GM12878 (cell line): ENCODE results near the gene CRIM1. TPM values are rescaled to one million over a fixed set of nuclear protein-coding genes. Genes with fewer than 3 reads are reported as not detected.

Experiments
- ATAC-seq: fragments of 200-7000 bp; cut with Tn5 transposase; 3 replicates; pipeline ENCODE4 v1.9.1; 2020; ENCODE audit warnings: mild to moderate bottlenecking, moderate library complexity
- BruUV-seq: library from RNA; stranded (reverse); fragments of 400-500 nt; replicated peaks from 2 replicates; lab custom pipeline; 2021; lab: Mats Ljungman, UMichigan
- CTCF ChIA-PET: fragments of 300-600 bp; sonication (Branson Sonifier 250); formaldehyde crosslinking; extraction: SDS; loops from one replicate; lab custom pipeline; 2021; ENCODE audit warnings: inconsistent platforms; lab: Yijun Ruan, JAX
- POLR2A ChIA-PET: fragments of 350-600 bp; formaldehyde crosslinking; extraction: SDS; loops from one replicate; lab custom pipeline; 2021; ENCODE audit warnings: inconsistent platforms; lab: Charles Lee
- RAD21 ChIA-PET: fragments of 300-600 bp; sonication (Branson Sonifier 250); formaldehyde crosslinking; loops from one replicate; lab custom pipeline; 2023; ENCODE audit warnings: antibody characterized with exemption; ENCODE audit not compliant: unreplicated experiment; lab: Charles Lee
- SMC1A ChIA-PET: fragments of 300-600 bp; sonication (Branson Sonifier 250); formaldehyde crosslinking; loops from one replicate; lab custom pipeline; 2023; ENCODE audit not compliant: unreplicated experiment, uncharacterized antibody; lab: Charles Lee
- DNase-seq: peaks from one replicate; pipeline ENCODE4 v3.0.0-alpha.2; 2011; ENCODE audit warnings: low read depth, low spot score
- FAIRE-seq: peaks from 3 replicates; lab custom pipeline; 2011; peaks lifted over from hg19 to GRCh38; lab: Jason Lieb, UNC
- H2AFZ ChIP-seq: 2 replicates; pipeline ENCODE4 v1.6.0; 2011; ENCODE audit warnings: low read depth, low read length, control low read depth; ENCODE audit not compliant: control insufficient read depth
- H3K27ac ChIP-seq: 2 replicates; pipeline ENCODE4 v1.5.1; 2011; ENCODE audit warnings: control low read depth; ENCODE audit not compliant: control insufficient read depth, insufficient read depth
- H3K27me3 ChIP-seq, 2 experiments: replicated peaks in 1 of 2; 2 replicates each; pipeline versions ENCODE4 v1.6.0 to v1.6.1; 2011; ENCODE audit warnings: low read length in 1 of 2; ENCODE audit not compliant: control insufficient read depth in 2 of 2, insufficient read depth in 2 of 2
- H3K36me3 ChIP-seq, 2 experiments: 2 replicates each; pipeline ENCODE4 v1.5.1; 2011; ENCODE audit warnings: low read length in 1 of 2; ENCODE audit not compliant: control insufficient read depth in 2 of 2, insufficient read depth in 2 of 2
- H3K4me1 ChIP-seq: 2 replicates; pipeline ENCODE4 v1.6.1; 2011; ENCODE audit warnings: mild to moderate bottlenecking, low read length, moderate library complexity, mixed read lengths; ENCODE audit not compliant: control insufficient read depth, insufficient read depth
- H3K4me2 ChIP-seq: 2 replicates; pipeline ENCODE4 v1.6.0; 2011; ENCODE audit warnings: control low read depth; ENCODE audit not compliant: control insufficient read depth, insufficient read depth
- H3K4me3 ChIP-seq: fragments of 200-600 bp; sonication (generic); 2 replicates; pipeline ENCODE4 v1.5.1; 2016
- H3K79me2 ChIP-seq: 2 replicates; pipeline ENCODE4 v1.6.0; 2011; ENCODE audit warnings: low read length; ENCODE audit not compliant: control insufficient read depth, insufficient read depth
- H3K9ac ChIP-seq: 2 replicates; pipeline ENCODE4 v1.8.0; 2011; ENCODE audit warnings: low read length, control low read depth, mixed read lengths; ENCODE audit not compliant: control insufficient read depth, insufficient read depth
- H3K9me3 ChIP-seq: replicated peaks from 3 replicates; pipeline ENCODE4 v1.5.1; 2011; ENCODE audit warnings: mild to moderate bottlenecking, low read length; ENCODE audit not compliant: control insufficient read depth, insufficient read depth
- H4K20me1 ChIP-seq: 2 replicates; pipeline ENCODE4 v1.6.0; 2011; ENCODE audit not compliant: control insufficient read depth, insufficient read depth
- CBFB ChIP-seq: IDR thresholded peaks from 2 replicates; pipeline ENCODE4 v1.6.1; 2016; ENCODE audit warnings: antibody characterized with exemption, low read depth
- CBX5 ChIP-seq: sonication (generic); IDR thresholded peaks from 2 replicates; pipeline ENCODE4 v1.6.1; 2016; ENCODE audit warnings: low read depth, moderate library complexity, mild to moderate bottlenecking, inconsistent platforms
- CREM ChIP-seq: IDR thresholded peaks from 2 replicates; pipeline ENCODE4 v1.6.1; 2014; ENCODE audit warnings: antibody characterized with exemption, low read depth
- EGR1 ChIP-seq, 2 experiments: IDR thresholded peaks; 1 replicate in 1 of 2; 2 replicates in 1 of 2; pipeline ENCODE4 v1.6.1; 2011 to 2012; ENCODE audit warnings: low read depth in 2 of 2, low read length in 2 of 2, borderline replicate concordance in 1 of 2, mild to moderate bottlenecking in 1 of 2, moderate library complexity in 1 of 2
- IKZF1 ChIP-seq: fragments of 450-650 bp; conservative IDR thresholded peaks from 2 replicates; pipeline ENCODE4 v1.6.1; 2017; ENCODE audit warnings: antibody characterized with exemption, mild to moderate bottlenecking
- JUND ChIP-seq: IDR thresholded peaks from 2 replicates; pipeline ENCODE4 v1.6.1; 2012; ENCODE audit warnings: low read depth, mild to moderate bottlenecking, low read length, improper control_type of control experiment, moderate library complexity
- KLF5 ChIP-seq: fragments of 450-650 bp; IDR thresholded peaks from 2 replicates; pipeline ENCODE4 v1.6.1; 2014; ENCODE audit warnings: mild to moderate bottlenecking; ENCODE audit not compliant: partially characterized antibody
- NBN ChIP-seq: fragments of 450-650 bp; IDR thresholded peaks from 2 replicates; pipeline ENCODE4 v1.6.1; 2016
- NFYA ChIP-seq: IDR thresholded peaks from 2 replicates; pipeline ENCODE4 v1.6.1; 2011; ENCODE audit warnings: low read depth, mild to moderate bottlenecking, low read length, improper control_type of control experiment, borderline replicate concordance
- NR2F1 ChIP-seq: fragments of 450-650 bp; conservative IDR thresholded peaks from 2 replicates; pipeline ENCODE4 v1.6.1; 2017; ENCODE audit warnings: mild to moderate bottlenecking
- POLR2AphosphoS2 ChIP-seq: IDR thresholded peaks from 2 replicates; pipeline ENCODE4 v1.6.1; 2011; ENCODE audit warnings: low read depth, mild to moderate bottlenecking, low read length, improper control_type of control experiment, moderate library complexity
- RBBP5 ChIP-seq: fragments of 200-600 bp; sonication (generic); conservative IDR thresholded peaks from 2 replicates; pipeline ENCODE4 v1.6.1; 2016
- RUNX3 ChIP-seq: IDR thresholded peaks from 2 replicates; pipeline ENCODE4 v1.6.1; 2012; ENCODE audit warnings: low read length, inconsistent platforms
- SIX5 ChIP-seq: IDR thresholded peaks from 2 replicates; pipeline ENCODE4 v1.6.1; 2011; ENCODE audit warnings: mild to moderate bottlenecking, low read depth, low read length, moderate library complexity; ENCODE audit not compliant: severe bottlenecking
- SUPT20H ChIP-seq: IDR thresholded peaks from 2 replicates; pipeline ENCODE4 v1.6.1; 2011; ENCODE audit warnings: low read depth, mild to moderate bottlenecking, low read length, moderate library complexity, borderline replicate concordance; ENCODE audit not compliant: control insufficient read depth
- ZBED1 ChIP-seq: IDR thresholded peaks from 2 replicates; pipeline ENCODE4 v1.6.1; 2016; ENCODE audit warnings: borderline replicate concordance
- ZNF217 ChIP-seq: fragments of 450-650 bp; IDR thresholded peaks from 2 replicates; pipeline ENCODE4 v1.6.1; 2017; ENCODE audit warnings: antibody characterized with exemption, mild to moderate bottlenecking
- WGBS: methylation state at CpG from one replicate; pipeline ENCODE4 v1.1.6; 2016; ENCODE audit warnings: low lambda C conversion rate; ENCODE audit not compliant: insufficient replicate concordance, insufficient coverage; ENCODE audit errors: missing lambda C conversion rate; 5-methylcytosine and 5-hydroxymethylcytosine counted together
- in situ Hi-C: fragments of 300-500 bp; cut with MboI; formaldehyde crosslinking; loops from 9 replicates; pipeline ENCODE4 v1.14.3; 2018; ENCODE audit warnings: mixed read lengths
- intact Hi-C: fragments of 100-400 bp; cut with micrococcal nuclease; formaldehyde crosslinking; loops from one replicate; pipeline ENCODE4 v1.14.2; 2022; ENCODE audit not compliant: unreplicated experiment
- polyA plus RNA-seq, 11 experiments: library from polyadenylated mRNA; depleted of rRNA in 4 of 11; unstranded in 6 of 11; stranded (reverse) in 5 of 11; fragments of >200 nt; fragmentation: Nextera tagmentation in 4 of 11; fragmentation: Illumina TruSeq in 1 of 11; extraction: Ambion mirVana in 4 of 11; extraction: Trizol in 1 of 11; gene quantifications; 1 replicate in 1 of 11; 2 replicates in 10 of 11; pipeline versions ENCODE4 v1.2.1 to v1.2.3, GENCODE V29; 2011 to 2016; ENCODE audit warnings: inconsistent platforms in 2 of 11, missing spikeins in 2 of 11, low read depth in 1 of 11
- total RNA-seq, 4 experiments: library from RNA; depleted of rRNA in 3 of 4; stranded (reverse); fragments of >200 nt in 3 of 4; fragmentation: Illumina TruSeq in 1 of 4; extraction: Trizol in 1 of 4; gene quantifications; 2 replicates each; pipeline versions ENCODE4 v1.2.1 to v1.2.3, GENCODE V29; 2013 to 2021
- TF ChIP-seq, protein P1 (sequence below): IDR thresholded peaks from 2 replicates; pipeline ENCODE4 v1.6.1; 2011; ENCODE audit warnings: borderline replicate concordance, low read depth, mild to moderate bottlenecking, moderate library complexity, low read length; ENCODE audit not compliant: insufficient read depth, poor library complexity, severe bottlenecking

CRIM1 gene
- total and polyA plus RNA-seq, 10 of the 15 experiments (the other 5 are each of a cell fraction or from before 2014, with no cell fraction given): 0.42 to 7.4 (median 3.1) TPM

- no peak overlapping the region for H3K9ac ChIP-seq
- CTCF ChIA-PET: no interaction called here
- FAIRE-seq (no peak), DNase-seq (no peak), ATAC-seq (no peak)
- no peaks in the 10 kb centered on the region for H3K79me2 ChIP-seq
- SMC1A ChIA-PET: interaction anchor here (1.7 kb wide), 1 partner anchor 7 kb away, joined by 3 read pairs; no protein-coding TSS in a partner anchor
- no peak overlapping the region for H3K27ac ChIP-seq
- H3K4me1 ChIP-seq: peaks cover 4% of the 10 kb centered on the region
- H3K9me3 ChIP-seq: no peaks in the 10 kb centered on the region; the same call in 2 of the 3 replicates
- RAD21 ChIA-PET: no interaction called here
- in situ Hi-C loops: no loop called here
- H3K27me3 ChIP-seq: no peaks in the 10 kb centered on the region
- TF ChIP-seq SIX5: no peak
- no peak for TF ChIP-seq RUNX3
- TF ChIP-seq POLR2AphosphoS2: no peak
- TF ChIP-seq NR2F1: no peak
- no peak for TF ChIP-seq ZBED1
- TF ChIP-seq EGR1 (IDR thresholded peaks at IDR 0.05; ENCODE audit: borderline replicate concordance in 1 of 2, low read depth in 2 of 2, low read length in 2 of 2): no peak
- TF ChIP-seq NBN: no peak
- TF ChIP-seq SUPT20H: no peak
- TF ChIP-seq NFYA: no peak
- TF ChIP-seq CBFB: no peak
- no peak for TF ChIP-seq IKZF1
- no peak for TF ChIP-seq KLF5
- TF ChIP-seq, protein P1, sequence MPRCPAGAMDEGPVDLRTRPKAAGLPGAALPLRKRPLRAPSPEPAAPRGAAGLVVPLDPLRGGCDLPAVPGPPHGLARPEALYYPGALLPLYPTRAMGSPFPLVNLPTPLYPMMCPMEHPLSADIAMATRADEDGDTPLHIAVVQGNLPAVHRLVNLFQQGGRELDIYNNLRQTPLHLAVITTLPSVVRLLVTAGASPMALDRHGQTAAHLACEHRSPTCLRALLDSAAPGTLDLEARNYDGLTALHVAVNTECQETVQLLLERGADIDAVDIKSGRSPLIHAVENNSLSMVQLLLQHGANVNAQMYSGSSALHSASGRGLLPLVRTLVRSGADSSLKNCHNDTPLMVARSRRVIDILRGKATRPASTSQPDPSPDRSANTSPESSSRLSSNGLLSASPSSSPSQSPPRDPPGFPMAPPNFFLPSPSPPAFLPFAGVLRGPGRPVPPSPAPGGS: no peak
- no peak for TF ChIP-seq ZNF217
- no peak for TF ChIP-seq JUND
- no peak for TF ChIP-seq RBBP5
- TF ChIP-seq CREM: no peak
- no peak for TF ChIP-seq CBX5
- no peak overlapping the region for H2AFZ ChIP-seq
- no peaks in the 10 kb centered on the region for H4K20me1 ChIP-seq
- intact Hi-C loops: no loop called here
- no peaks in the 10 kb centered on the region for H3K36me3 ChIP-seq
- H3K4me2 ChIP-seq: no peak overlapping the region
- no TSS peak for BruUV-seq
- POLR2A ChIA-PET: interaction anchor here (0.7 kb wide), 1 partner anchor 88 kb away, joined by 3 read pairs; no protein-coding TSS in a partner anchor
- 9% methylated on average over 4 of the region's 4 CpGs for WGBS
- H3K4me3 ChIP-seq: no peak overlapping the region
Measured at GRCh38 chr2:36409935-36410334, 54.4 kb downstream of the CRIM1 start.
